ENCODE results near the gene DUX4.
"Not testable (repeated sequence)": the region's sequence is repeated elsewhere in the genome, so short reads cannot be mapped to it uniquely, and the experiment has no call there.

DNA sequence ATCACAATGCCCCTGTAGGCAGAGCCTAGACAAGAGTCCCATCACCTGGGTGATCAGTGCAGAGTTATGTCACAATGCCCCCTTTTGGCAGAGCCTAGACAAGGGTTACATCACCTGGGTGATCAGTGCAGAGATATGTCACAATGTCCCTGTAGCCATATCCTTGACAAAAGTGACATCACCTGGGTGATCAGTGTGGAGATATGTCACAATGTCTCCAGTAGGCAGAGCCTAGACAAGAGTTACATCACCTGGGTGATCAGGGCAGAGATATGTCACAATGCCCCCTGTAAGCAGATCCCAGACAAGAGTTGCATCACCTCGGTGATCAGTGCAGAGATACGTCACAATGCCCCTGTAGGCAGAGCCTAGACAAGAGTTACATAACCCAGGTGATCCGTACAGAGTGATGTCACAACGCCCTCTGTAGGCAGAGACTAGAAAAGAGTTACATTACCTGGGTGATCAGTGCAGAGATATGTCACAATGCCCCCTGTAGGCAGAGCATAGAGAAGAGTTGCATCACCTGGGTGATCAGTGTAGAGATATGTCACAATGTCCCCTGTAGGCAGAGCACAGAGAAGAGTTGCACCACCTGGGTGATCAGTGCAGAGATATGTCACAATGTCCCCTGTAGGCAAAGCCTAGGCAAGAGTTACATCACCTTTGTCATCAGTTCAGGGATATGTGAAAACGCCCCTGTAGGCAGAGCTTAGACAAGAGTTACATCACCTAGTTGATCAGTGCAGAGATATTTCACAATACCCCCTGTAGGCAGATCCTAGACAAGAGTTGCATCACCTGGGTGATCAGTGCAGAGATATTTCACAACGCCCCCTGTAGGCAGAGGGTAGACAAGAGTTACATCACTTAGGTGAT is 4.4 kb downstream of the DUX4 start:
- not testable (repeated sequence) for TF ChIP-seq POLR2AphosphoS5 (IDR thresholded peaks at IDR 0.05; ENCODE audit: low read depth, low read length); POLR2A (IDR thresholded peaks at IDR 0.05; ENCODE audit: control extremely low read depth in 1 of 2, low read depth in 2 of 2, low read length in 2 of 2); TAF1 (IDR thresholded peaks at IDR 0.05; ENCODE audit: low read depth, low read length); YY1 (IDR thresholded peaks at IDR 0.05; ENCODE audit: low read depth, low read length); MAFK (IDR thresholded peaks at IDR 0.05; ENCODE audit: low read depth, low read length); RAD21 (IDR thresholded peaks at IDR 0.05 in 1 of 2, conservative IDR thresholded peaks at IDR 0.05 in 1 of 2; ENCODE audit: low read depth in 2 of 2, low read length in 2 of 2); KDM1A (IDR thresholded peaks at IDR 0.05; ENCODE audit: borderline replicate concordance, low read length); EZH2 (IDR thresholded peaks at IDR 0.05; ENCODE audit: low read depth, low read length, severe bottlenecking); CREB1 (IDR thresholded peaks at IDR 0.05); PHF8 (conservative IDR thresholded peaks at IDR 0.05; ENCODE audit: low read depth, low read length); SP2 (IDR thresholded peaks at IDR 0.05; ENCODE audit: low read length); GABPA (IDR thresholded peaks at IDR 0.05; ENCODE audit: borderline replicate concordance, insufficient read depth, low read length)
- TF ChIP-seq, protein P1, sequence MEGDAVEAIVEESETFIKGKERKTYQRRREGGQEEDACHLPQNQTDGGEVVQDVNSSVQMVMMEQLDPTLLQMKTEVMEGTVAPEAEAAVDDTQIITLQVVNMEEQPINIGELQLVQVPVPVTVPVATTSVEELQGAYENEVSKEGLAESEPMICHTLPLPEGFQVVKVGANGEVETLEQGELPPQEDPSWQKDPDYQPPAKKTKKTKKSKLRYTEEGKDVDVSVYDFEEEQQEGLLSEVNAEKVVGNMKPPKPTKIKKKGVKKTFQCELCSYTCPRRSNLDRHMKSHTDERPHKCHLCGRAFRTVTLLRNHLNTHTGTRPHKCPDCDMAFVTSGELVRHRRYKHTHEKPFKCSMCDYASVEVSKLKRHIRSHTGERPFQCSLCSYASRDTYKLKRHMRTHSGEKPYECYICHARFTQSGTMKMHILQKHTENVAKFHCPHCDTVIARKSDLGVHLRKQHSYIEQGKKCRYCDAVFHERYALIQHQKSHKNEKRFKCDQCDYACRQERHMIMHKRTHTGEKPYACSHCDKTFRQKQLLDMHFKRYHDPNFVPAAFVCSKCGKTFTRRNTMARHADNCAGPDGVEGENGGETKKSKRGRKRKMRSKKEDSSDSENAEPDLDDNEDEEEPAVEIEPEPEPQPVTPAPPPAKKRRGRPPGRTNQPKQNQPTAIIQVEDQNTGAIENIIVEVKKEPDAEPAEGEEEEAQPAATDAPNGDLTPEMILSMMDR (IDR thresholded peaks at IDR 0.05; ENCODE audit: control extremely low read depth in 1 of 3, insufficient read depth in 1 of 3, low read depth in 1 of 3, low read length in 3 of 3) = not testable (repeated sequence)
- TF ChIP-seq, protein P2, sequence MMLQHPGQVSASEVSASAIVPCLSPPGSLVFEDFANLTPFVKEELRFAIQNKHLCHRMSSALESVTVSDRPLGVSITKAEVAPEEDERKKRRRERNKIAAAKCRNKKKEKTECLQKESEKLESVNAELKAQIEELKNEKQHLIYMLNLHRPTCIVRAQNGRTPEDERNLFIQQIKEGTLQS (IDR thresholded peaks at IDR 0.05; ENCODE audit: insufficient read depth, low read depth, low read length) = not testable (repeated sequence)
